ENCODE measurements around the gene CYP27C1. TPM values are rescaled to one million over a fixed set of nuclear protein-coding genes. Genes with fewer than 3 reads are reported as not detected.

Gene CYP27C1
- total RNA-seq, 1 donor from 2014 or later, result 5.1 TPM

GRCh38 chr2:127157114-127157513 is 63.0 kb downstream of the CYP27C1 start:
- DNase-seq (ENCODE audit: extremely low spot score, unreplicated experiment), result no peak
- Mint-ChIP-seq H3K27me3 (no peaks in the 10 kb centered on the region), H3K4me1 (ENCODE audit: unreplicated experiment) (peaks cover 21% of the 10 kb centered on the region), H3K36me3 (no peaks in the 10 kb centered on the region), H3K4me3 (no peak overlapping the region), H3K27ac (no peak overlapping the region), H3K9me3 (no peaks in the 10 kb centered on the region)
- no peak for TF ChIP-seq CTCF (conservative IDR thresholded peaks at IDR 0.05)

- H3K27me3 Mint-ChIP-seq, result no peaks in the 10 kb centered on the region
- peaks cover 21% of the 10 kb centered on the region for H3K4me1 Mint-ChIP-seq (ENCODE audit: unreplicated experiment)
- no peak overlapping the region for H3K4me3 Mint-ChIP-seq
- H3K9me3 Mint-ChIP-seq, result no peaks in the 10 kb centered on the region
- H3K36me3 Mint-ChIP-seq, result no peaks in the 10 kb centered on the region
- H3K27ac Mint-ChIP-seq, result no peak overlapping the region
- DNase-seq (ENCODE audit: extremely low spot score, unreplicated experiment), result peak; percentile 40
- TF ChIP-seq CTCF (conservative IDR thresholded peaks at IDR 0.05), result no peak
Measured at GRCh38 chr2:127155947-127156346, 64.2 kb downstream of the CYP27C1 start.

GRCh38 chr2:127155028-127155581 is 65.0 kb downstream of the CYP27C1 start:
- Mint-ChIP-seq H3K9me3 (no peaks in the 10 kb centered on the region), H3K27ac (peak overlapping the region; percentile 1), H3K4me1 (ENCODE audit: unreplicated experiment) (peaks cover 21% of the 10 kb centered on the region), H3K4me3 (no peak overlapping the region), H3K36me3 (no peaks in the 10 kb centered on the region), H3K27me3 (no peaks in the 10 kb centered on the region)
- TF ChIP-seq CTCF (conservative IDR thresholded peaks at IDR 0.05), result no peak
- peak; percentile 31 for DNase-seq (ENCODE audit: extremely low spot score, unreplicated experiment)

- H3K4me3 Mint-ChIP-seq, result no peak overlapping the region
- H3K27ac Mint-ChIP-seq, result no peak overlapping the region
- H3K9me3 Mint-ChIP-seq, result no peaks in the 10 kb centered on the region
- H3K36me3 Mint-ChIP-seq, result no peaks in the 10 kb centered on the region
- H3K27me3 Mint-ChIP-seq, result no peaks in the 10 kb centered on the region
- H3K4me1 Mint-ChIP-seq (ENCODE audit: unreplicated experiment), result peaks cover 21% of the 10 kb centered on the region
- TF ChIP-seq CTCF (conservative IDR thresholded peaks at IDR 0.05), result no peak
- peak; percentile 39 for DNase-seq (ENCODE audit: extremely low spot score, unreplicated experiment)
Measured at GRCh38 chr2:127154396-127154795, 65.7 kb downstream of the CYP27C1 start.

- no peaks in the 10 kb centered on the region for H3K27me3 Mint-ChIP-seq
- no peaks in the 10 kb centered on the region for H3K9me3 Mint-ChIP-seq
- DNase-seq (ENCODE audit: extremely low spot score, unreplicated experiment), result peak; percentile 47
- peaks cover 21% of the 10 kb centered on the region for H3K4me1 Mint-ChIP-seq (ENCODE audit: unreplicated experiment)
- TF ChIP-seq CTCF (conservative IDR thresholded peaks at IDR 0.05), result no peak
- no peak overlapping the region for H3K27ac Mint-ChIP-seq
- H3K4me3 Mint-ChIP-seq, result no peak overlapping the region
- H3K36me3 Mint-ChIP-seq, result no peaks in the 10 kb centered on the region
Measured at GRCh38 chr2:127153691-127154158, 66.4 kb downstream of the CYP27C1 start.
